ENCODE results near the gene C19orf67.

DNA sequence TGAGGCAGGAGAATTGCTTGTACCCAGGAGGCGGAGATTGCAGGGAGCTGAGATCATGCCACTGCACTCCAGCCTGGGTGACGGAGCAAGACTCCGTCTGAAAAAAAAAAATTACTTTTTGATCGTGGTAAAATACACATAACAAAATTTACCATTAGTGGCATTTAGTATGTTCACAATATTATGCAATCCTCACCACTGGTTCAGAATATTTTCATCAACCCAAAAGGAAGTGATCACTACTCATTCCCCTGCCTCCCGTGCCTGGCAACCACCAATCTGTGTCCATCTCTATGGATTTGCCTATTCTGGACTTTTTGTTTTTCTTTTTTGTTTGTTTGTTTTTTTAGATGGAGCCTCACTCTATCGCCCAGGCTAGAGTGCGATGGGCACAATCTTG, 22.5 kb downstream of the C19orf67 start:
- no peak for TF ChIP-seq CTCF (conservative IDR thresholded peaks at IDR 0.05; ENCODE audit: low read depth in 2 of 2)
- no peak for TF ChIP-seq POLR2AphosphoS5 (IDR thresholded peaks at IDR 0.05; ENCODE audit: low read depth)
- TF ChIP-seq EZH2 (IDR thresholded peaks at IDR 0.05; ENCODE audit: low read depth, unreplicated experiment): no peak
- TF ChIP-seq JUNB (IDR thresholded peaks at IDR 0.05; ENCODE audit: unreplicated experiment): no peak
- TF ChIP-seq CREB1 (CRISPR knock-in tag; IDR thresholded peaks at IDR 0.05; ENCODE audit: low read depth): no peak
- TF ChIP-seq EZH2phosphoT487 (IDR thresholded peaks at IDR 0.05; ENCODE audit: unreplicated experiment): no peak
- TF ChIP-seq REST (IDR thresholded peaks at IDR 0.05; ENCODE audit: unreplicated experiment): no peak
- TF ChIP-seq, protein P1, sequence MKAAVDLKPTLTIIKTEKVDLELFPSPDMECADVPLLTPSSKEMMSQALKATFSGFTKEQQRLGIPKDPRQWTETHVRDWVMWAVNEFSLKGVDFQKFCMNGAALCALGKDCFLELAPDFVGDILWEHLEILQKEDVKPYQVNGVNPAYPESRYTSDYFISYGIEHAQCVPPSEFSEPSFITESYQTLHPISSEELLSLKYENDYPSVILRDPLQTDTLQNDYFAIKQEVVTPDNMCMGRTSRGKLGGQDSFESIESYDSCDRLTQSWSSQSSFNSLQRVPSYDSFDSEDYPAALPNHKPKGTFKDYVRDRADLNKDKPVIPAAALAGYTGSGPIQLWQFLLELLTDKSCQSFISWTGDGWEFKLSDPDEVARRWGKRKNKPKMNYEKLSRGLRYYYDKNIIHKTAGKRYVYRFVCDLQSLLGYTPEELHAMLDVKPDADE (IDR thresholded peaks at IDR 0.05): no peak
- TF ChIP-seq ZNF114 (CRISPR knock-in tag; IDR thresholded peaks at IDR 0.05): no peak
- TF ChIP-seq STAT1 (IDR thresholded peaks at IDR 0.05; ENCODE audit: unreplicated experiment): no peak
- TF ChIP-seq ZNF331 (CRISPR knock-in tag; IDR thresholded peaks at IDR 0.05; ENCODE audit: low read depth): no peak
